ENCODE data around the gene XYLT1. TPM values are rescaled to one million over a fixed set of nuclear protein-coding genes. Genes with fewer than 3 reads are reported as not detected.

Gene XYLT1
- polyA plus RNA-seq, 1 donor (not counting 4 experiments of a cell fraction or from before 2014, with no cell fraction given): 4.4 TPM

GRCh38 chr16:17367036-17367435, 103.7 kb downstream of the XYLT1 start:
- dilution Hi-C loops (cut with MboI; ENCODE audit: extremely low pct_ligation_motif_present, low sequenced_read_pairs): no loop called here
- no peak for DNase-seq (ENCODE audit: low read depth, low spot score)
- Histone ChIP-seq H3K4me2 (ENCODE audit: control insufficient read depth, extremely low read depth, insufficient read depth, low read depth, low read length) (no peak overlapping the region), H4K20me1 (ENCODE audit: control insufficient read depth, extremely low read depth, insufficient read depth, low read length) (no peaks in the 10 kb centered on the region), H3K9ac (ENCODE audit: control insufficient read depth, extremely low read depth, insufficient read depth, low read length) (no peak overlapping the region), H3K27me3 (ENCODE audit: control insufficient read depth, extremely low read depth, insufficient read depth, low read length) (no peaks in the 10 kb centered on the region), H3K79me2 (ENCODE audit: control insufficient read depth, insufficient read depth, low read length) (no peaks in the 10 kb centered on the region), H3K4me1 (ENCODE audit: control insufficient read depth, extremely low read depth, insufficient read depth, low read length) (peaks cover 14% of the 10 kb centered on the region), H3K9me3 (ENCODE audit: control insufficient read depth, low read depth, low read length) (no peaks in the 10 kb centered on the region), H2AFZ (ENCODE audit: control insufficient read depth, low read length) (no peak overlapping the region), H3K9me1 (ENCODE audit: control insufficient read depth, extremely low read depth, insufficient read depth, low read length) (no peaks in the 10 kb centered on the region), H3K27ac (ENCODE audit: control insufficient read depth, insufficient read depth, low read length) (no peak overlapping the region), H3K4me3 (ENCODE audit: control insufficient read depth in 2 of 3, extremely low read depth in 1 of 3, insufficient read depth in 2 of 3, low read depth in 1 of 3, low read length in 3 of 3) (no peak overlapping the region), H3K36me3 (ENCODE audit: control insufficient read depth in 2 of 2, extremely low read depth in 1 of 2, insufficient read depth in 2 of 2, low read length in 2 of 2) (no peaks in the 10 kb centered on the region)
- no peak for TF ChIP-seq CTCF (optimal IDR thresholded peaks at IDR 0.05 in 1 of 3, IDR thresholded peaks at IDR 0.05 in 1 of 3, conservative IDR thresholded peaks at IDR 0.05 in 1 of 3; ENCODE audit: extremely low read depth in 1 of 3, insufficient read depth in 2 of 3, low read length in 3 of 3)
- TF ChIP-seq EZH2 (IDR thresholded peaks at IDR 0.05; ENCODE audit: low read length): no peak
- no peak for FAIRE-seq

GRCh38 chr16:17366299-17366961, 104.3 kb downstream of the XYLT1 start:
- Histone ChIP-seq H4K20me1 (ENCODE audit: control insufficient read depth, extremely low read depth, insufficient read depth, low read length) (no peaks in the 10 kb centered on the region), H3K4me2 (ENCODE audit: control insufficient read depth, extremely low read depth, insufficient read depth, low read depth, low read length) (no peak overlapping the region), H3K27ac (ENCODE audit: control insufficient read depth, insufficient read depth, low read length) (no peak overlapping the region), H3K79me2 (ENCODE audit: control insufficient read depth, insufficient read depth, low read length) (no peaks in the 10 kb centered on the region), H3K9me1 (ENCODE audit: control insufficient read depth, extremely low read depth, insufficient read depth, low read length) (no peaks in the 10 kb centered on the region), H3K36me3 (ENCODE audit: control insufficient read depth in 2 of 2, extremely low read depth in 1 of 2, insufficient read depth in 2 of 2, low read length in 2 of 2) (no peaks in the 10 kb centered on the region), H3K9ac (ENCODE audit: control insufficient read depth, extremely low read depth, insufficient read depth, low read length) (no peak overlapping the region), H3K4me1 (ENCODE audit: control insufficient read depth, extremely low read depth, insufficient read depth, low read length) (peaks cover 14% of the 10 kb centered on the region), H3K27me3 (ENCODE audit: control insufficient read depth, extremely low read depth, insufficient read depth, low read length) (no peaks in the 10 kb centered on the region), H2AFZ (ENCODE audit: control insufficient read depth, low read length) (no peak overlapping the region), H3K4me3 (ENCODE audit: control insufficient read depth in 2 of 3, extremely low read depth in 1 of 3, insufficient read depth in 2 of 3, low read depth in 1 of 3, low read length in 3 of 3) (no peak overlapping the region), H3K9me3 (ENCODE audit: control insufficient read depth, low read depth, low read length) (no peaks in the 10 kb centered on the region)
- no peak for DNase-seq (ENCODE audit: low read depth, low spot score)
- dilution Hi-C loops (cut with MboI; ENCODE audit: extremely low pct_ligation_motif_present, low sequenced_read_pairs): no loop called here
- TF ChIP-seq CTCF (optimal IDR thresholded peaks at IDR 0.05 in 1 of 3, IDR thresholded peaks at IDR 0.05 in 1 of 3, conservative IDR thresholded peaks at IDR 0.05 in 1 of 3; ENCODE audit: extremely low read depth in 1 of 3, insufficient read depth in 2 of 3, low read length in 3 of 3): no peak
- no peak for TF ChIP-seq EZH2 (IDR thresholded peaks at IDR 0.05; ENCODE audit: low read length)
- FAIRE-seq: no peak
